Esophagus squamous epithelium (tissue), 5 donors: ENCODE measurements around the gene MRTO4. TPM values are rescaled to one million over a fixed set of nuclear protein-coding genes. Genes with fewer than 3 reads are reported as not detected.
"Not testable (repeated sequence)": the region's sequence is repeated elsewhere in the genome, so short reads cannot be mapped to it uniquely, and the experiment has no call there.

Source experiments
- DNase-seq: peaks from one replicate; lab custom pipeline; 2025; lab: John Stamatoyannopoulos, UW
- H3K27ac ChIP-seq, 4 donors: fragments of 200-600 bp; sonication (generic); one replicate each; pipeline ENCODE4 v1.5.1; 2016 to 2019; ENCODE audit warnings: mild to moderate bottlenecking in 1 of 4
- H3K27me3 ChIP-seq, 4 donors: fragments of 200-600 bp; sonication (generic); 1 replicate in 3 of 4; 2 replicates in 1 of 4; pipeline versions ENCODE4 v1.5.1 to v1.6.0; 2017 to 2021; ENCODE audit warnings: antibody characterized with exemption in 1 of 4
- H3K36me3 ChIP-seq, 3 donors: fragments of 200-600 bp; sonication (generic); one replicate each; pipeline ENCODE4 v1.5.1; 2016 to 2019
- H3K4me1 ChIP-seq, 3 donors: fragments of 200-600 bp; sonication (generic); one replicate each; pipeline ENCODE4 v1.5.1; 2017 to 2019
- H3K4me3 ChIP-seq, 4 donors: fragments of 200-600 bp; sonication (generic); 1 replicate in 3 of 4; 2 replicates in 1 of 4; pipeline ENCODE4 v1.5.1; 2016 to 2019; ENCODE audit warnings: mild to moderate bottlenecking in 2 of 4, moderate library complexity in 1 of 4
- H3K9me3 ChIP-seq, 3 donors: fragments of 200-600 bp; sonication (generic); one replicate each; pipeline ENCODE4 v1.5.1; 2016 to 2019
- POLR2A ChIP-seq, 4 donors: fragments of 450-650 bp; IDR thresholded peaks; one replicate each; pipeline ENCODE4 v1.6.1; 2017; ENCODE audit warnings: antibody characterized with exemption in 4 of 4, mild to moderate bottlenecking in 4 of 4, moderate library complexity in 3 of 4
- WGBS, 2 donors: methylation state at CpG; one replicate each; pipeline ENCODE4 v1.1.5; 2018; 5-methylcytosine and 5-hydroxymethylcytosine counted together
- intact Hi-C: fragments of 100-400 bp; cut with DNase I; formaldehyde crosslinking; loops from one replicate; pipeline ENCODE4 v1.15.0; 2022
- total RNA-seq, 4 donors: library from RNA; depleted of rRNA; stranded (reverse); fragments of >200 nt; gene quantifications; one replicate each; pipeline ENCODE4 v1.1.0, GENCODE V29; 2016
- TF ChIP-seq, protein P1 (sequence below), 6 experiments: fragments of 450-650 bp in 4 of 6; fragments of 200-600 bp in 2 of 6; sonication (generic) in 2 of 6; IDR thresholded peaks; one replicate each; pipeline ENCODE4 v1.5.1; 2016 to 2019; ENCODE audit warnings: antibody characterized with exemption in 6 of 6, mild to moderate bottlenecking in 4 of 6, moderate library complexity in 4 of 6
- donor health status: DM: yes; HTN: yes; CAD: no.

MRTO4 gene
- total RNA-seq, 4 donors from 2014 or later: 25.4 to 48.3 (median 34.2) TPM

DNA sequence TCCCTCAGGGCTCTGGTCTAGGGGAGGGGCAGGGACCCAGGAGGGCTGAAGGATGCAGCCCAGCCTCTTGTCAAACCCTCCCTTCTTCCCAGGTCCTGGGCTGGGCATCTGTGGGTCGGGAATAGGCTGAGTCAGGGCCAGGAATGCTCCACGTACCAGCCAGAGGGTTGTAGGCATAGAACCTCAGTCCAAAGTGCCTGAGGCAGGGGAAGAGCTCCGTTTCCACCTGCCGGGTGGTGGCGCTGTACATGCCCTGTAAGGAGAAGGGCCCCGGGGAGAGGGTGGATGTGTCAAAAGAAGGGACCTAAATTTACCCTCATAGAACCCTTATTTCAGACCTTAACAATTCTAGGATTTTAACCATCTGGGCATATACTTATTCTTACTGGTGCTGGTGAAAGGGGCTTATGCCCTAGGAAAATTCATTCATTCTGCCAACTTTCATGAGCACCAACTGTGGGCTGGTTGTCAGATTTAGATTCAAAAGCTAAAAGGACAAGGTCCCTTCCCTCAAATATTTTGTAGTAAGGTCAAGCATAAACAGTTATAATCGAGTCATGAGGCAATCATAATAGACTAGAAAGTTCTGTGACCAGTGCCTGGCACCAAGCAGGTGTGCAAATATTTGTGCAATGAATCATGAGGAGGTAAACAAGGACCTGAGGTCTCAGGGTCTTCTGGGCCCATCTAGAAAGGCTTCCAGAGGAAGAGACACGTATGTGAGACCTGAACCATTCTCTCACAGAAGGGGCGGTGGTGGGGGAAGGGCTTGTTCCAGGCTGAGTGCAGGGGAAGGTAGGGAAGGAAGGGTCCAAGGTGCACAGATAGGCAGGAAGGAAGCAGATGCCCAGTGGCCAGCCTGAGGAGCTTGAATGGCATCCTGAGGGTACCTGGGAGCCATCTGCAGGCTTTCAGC, 18.1 kb downstream of the MRTO4 start:
- H3K27ac ChIP-seq, H3K4me3 ChIP-seq, intact Hi-C loops, H3K36me3 ChIP-seq, H3K27me3 ChIP-seq, DNase-seq, H3K9me3 ChIP-seq: not testable (repeated sequence)
- 71 to 82% methylated on average over 7 of the region's 9 CpGs for WGBS, 2 donors
- peaks cover 0 to 16% (median 0%) of the 10 kb centered on the region in 3 donors for H3K4me1 ChIP-seq
- TF ChIP-seq, protein P1, sequence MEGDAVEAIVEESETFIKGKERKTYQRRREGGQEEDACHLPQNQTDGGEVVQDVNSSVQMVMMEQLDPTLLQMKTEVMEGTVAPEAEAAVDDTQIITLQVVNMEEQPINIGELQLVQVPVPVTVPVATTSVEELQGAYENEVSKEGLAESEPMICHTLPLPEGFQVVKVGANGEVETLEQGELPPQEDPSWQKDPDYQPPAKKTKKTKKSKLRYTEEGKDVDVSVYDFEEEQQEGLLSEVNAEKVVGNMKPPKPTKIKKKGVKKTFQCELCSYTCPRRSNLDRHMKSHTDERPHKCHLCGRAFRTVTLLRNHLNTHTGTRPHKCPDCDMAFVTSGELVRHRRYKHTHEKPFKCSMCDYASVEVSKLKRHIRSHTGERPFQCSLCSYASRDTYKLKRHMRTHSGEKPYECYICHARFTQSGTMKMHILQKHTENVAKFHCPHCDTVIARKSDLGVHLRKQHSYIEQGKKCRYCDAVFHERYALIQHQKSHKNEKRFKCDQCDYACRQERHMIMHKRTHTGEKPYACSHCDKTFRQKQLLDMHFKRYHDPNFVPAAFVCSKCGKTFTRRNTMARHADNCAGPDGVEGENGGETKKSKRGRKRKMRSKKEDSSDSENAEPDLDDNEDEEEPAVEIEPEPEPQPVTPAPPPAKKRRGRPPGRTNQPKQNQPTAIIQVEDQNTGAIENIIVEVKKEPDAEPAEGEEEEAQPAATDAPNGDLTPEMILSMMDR (IDR thresholded peaks at IDR 0.05): peak in 1 of 6 experiments; percentile 12

DNA sequence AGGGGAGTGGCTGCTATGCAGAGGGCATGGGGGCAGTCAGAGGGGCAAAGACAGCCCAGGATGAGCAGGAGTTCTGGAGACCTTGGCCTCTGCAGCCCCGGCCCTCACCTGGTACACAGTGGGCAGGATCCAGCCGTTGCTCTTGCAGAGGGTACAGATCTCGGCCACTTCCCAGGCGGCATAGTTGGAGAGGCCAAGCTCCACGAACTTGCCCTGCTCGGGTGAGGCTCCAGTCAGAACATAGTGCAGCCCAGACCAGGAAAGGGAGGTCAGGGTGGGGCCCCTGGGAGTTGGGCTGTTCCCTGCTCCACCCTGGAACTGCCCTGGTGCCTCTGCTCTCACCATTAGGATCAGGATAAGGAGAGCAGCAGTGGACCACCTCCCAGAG, 18.7 kb downstream of the MRTO4 start:
- H3K36me3 ChIP-seq, H3K9me3 ChIP-seq, DNase-seq, H3K4me3 ChIP-seq, H3K27me3 ChIP-seq, intact Hi-C loops, H3K27ac ChIP-seq: not testable (repeated sequence)
- H3K4me1 ChIP-seq: peaks cover 0 to 16% (median 0%) of the 10 kb centered on the region in 3 donors
- no CpG with 5 or more reads among the region's 6 CpGs for WGBS, 2 donors

DNA sequence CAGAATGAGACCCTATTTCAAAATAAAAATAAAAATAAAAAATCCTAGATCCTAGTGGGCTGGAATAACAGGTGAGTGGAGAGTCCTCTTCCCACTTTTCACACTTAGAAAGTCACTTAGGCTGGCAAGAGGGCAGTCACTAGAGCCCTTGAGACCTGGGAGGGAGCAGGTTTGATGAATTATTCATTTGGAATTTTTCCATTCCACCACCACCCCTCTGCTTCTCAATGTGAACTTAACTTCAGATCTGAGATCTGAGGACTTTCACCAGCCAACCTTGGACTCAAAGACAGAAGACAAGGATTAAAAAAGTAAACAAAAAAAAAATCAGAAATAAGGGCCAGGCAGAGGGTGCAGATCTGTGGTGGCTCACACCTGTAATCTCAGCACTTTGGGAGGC, 20.5 kb downstream of the MRTO4 start:
- intact Hi-C loops: no loop called here
- Histone ChIP-seq H3K27me3 (peaks cover 0 to 5% (median 0%) of the 10 kb centered on the region in 4 donors), H3K9me3 (peaks cover 0 to 10% (median 0%) of the 10 kb centered on the region in 3 donors), H3K27ac (no peak overlapping the region), H3K4me1 (peaks cover 0 to 16% (median 0%) of the 10 kb centered on the region in 3 donors), H3K36me3 (no peaks in the 10 kb centered on the region), H3K4me3 (no peak overlapping the region)
- TF ChIP-seq, protein P1 (IDR thresholded peaks at IDR 0.05): no peak
- no peak for TF ChIP-seq POLR2A (IDR thresholded peaks at IDR 0.05)
- no peak for DNase-seq

DNA sequence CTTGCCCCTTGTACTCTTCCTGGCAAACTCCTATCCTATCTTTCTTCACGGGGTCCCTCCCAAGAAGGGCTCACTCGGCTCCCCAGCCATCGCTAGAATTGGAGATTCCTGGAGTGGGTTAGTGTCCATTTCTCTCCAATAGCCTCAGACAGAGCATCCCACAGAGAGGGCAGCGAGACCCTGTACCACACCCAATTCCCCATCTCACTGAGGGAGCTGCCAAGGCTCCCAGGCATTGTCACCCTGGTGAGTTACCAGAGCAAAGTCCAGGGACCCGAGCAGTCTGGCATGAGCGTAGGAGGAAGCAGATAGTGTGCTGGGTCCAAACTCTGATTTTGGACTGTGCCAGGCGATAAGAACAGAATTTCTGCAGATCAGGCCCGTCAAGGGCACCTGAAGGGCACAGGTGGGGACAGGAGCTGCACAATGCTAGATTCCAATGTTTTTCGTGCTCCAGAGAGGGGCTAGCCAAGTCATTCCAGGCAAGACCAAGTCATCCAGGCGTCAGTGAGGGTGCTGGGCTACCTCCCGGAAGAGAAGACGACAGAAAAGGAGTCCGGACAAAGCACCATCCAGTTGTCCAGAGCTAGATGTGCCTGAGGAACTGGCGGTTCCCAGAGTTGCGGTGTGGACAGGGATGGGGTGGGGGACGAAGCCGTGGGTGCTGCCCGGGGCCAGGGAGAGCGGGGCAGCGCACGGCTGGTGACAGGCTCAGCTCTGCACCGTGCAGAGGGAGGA, 21.7 kb downstream of the MRTO4 start:
- H3K4me3 ChIP-seq: peak overlapping the region in 2 of 4 donors; percentile 29 to 44
- intact Hi-C loops: no loop called here
- peaks cover 0 to 16% (median 0%) of the 10 kb centered on the region in 3 donors for H3K4me1 ChIP-seq
- DNase-seq: no peak
- no peak overlapping the region for H3K27ac ChIP-seq
- no peaks in the 10 kb centered on the region for H3K36me3 ChIP-seq
- TF ChIP-seq, protein P1 (IDR thresholded peaks at IDR 0.05): no peak
- no peak for TF ChIP-seq POLR2A (IDR thresholded peaks at IDR 0.05)
- H3K9me3 ChIP-seq: peaks cover 0 to 10% (median 0%) of the 10 kb centered on the region in 3 donors
- 85 to 90% methylated on average over 15 to 16 of the region's 22 CpGs for WGBS, 2 donors
- H3K27me3 ChIP-seq: peaks cover 0 to 5% (median 0%) of the 10 kb centered on the region in 4 donors

DNA sequence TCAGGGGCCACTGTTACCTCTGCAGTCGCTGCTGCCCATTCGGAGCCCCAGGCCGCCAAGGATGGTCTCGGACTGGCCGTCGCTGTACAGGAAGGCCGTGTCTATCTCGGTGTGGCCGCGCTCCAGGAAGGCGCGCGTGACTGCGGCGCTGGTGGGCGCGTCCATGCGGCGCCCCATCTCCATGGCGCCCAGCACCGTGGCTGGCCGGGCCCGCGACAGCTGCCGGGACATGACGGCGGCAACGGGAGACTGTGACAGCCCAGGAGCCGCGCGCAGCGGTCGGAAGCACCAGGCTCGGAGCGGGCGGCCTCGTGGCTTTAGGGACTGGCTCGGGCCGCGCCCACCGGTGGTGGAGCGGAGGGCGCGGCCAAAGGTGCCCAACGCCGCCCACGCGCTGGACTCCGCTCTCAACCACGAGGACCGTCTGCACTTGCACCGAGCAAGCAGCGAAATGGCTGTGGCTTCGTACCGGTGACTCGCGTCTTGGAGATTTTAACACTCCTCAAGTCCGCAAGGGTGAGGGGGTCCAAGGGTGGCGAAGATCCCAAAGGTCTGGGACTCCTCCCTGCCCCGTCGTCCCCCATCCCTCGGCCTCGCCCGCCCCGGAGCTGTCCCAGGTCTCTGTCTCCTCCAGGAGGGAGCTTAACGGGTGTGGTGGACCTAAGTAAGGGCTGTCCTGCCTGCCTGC, 22.4 kb downstream of the MRTO4 start:
- H3K36me3 ChIP-seq, DNase-seq, H3K27ac ChIP-seq, intact Hi-C loops, H3K9me3 ChIP-seq, H3K27me3 ChIP-seq: not testable (repeated sequence)
- H3K4me3 ChIP-seq: peak overlapping the region in 2 of 4 donors; percentile 29 to 44
- 10% methylated on average over 9 of the region's 66 CpGs; no CpG with 5 or more reads in 1 of the 2 donors for WGBS, 2 donors
- peaks cover 0 to 16% (median 0%) of the 10 kb centered on the region in 3 donors for H3K4me1 ChIP-seq
